K562 (cell line): ENCODE results near the gene C10orf71.

Experiments used
- GTF2F1 ChIP-seq: IDR thresholded peaks from 2 replicates; pipeline ENCODE4 v1.6.1; 2011; ENCODE audit warnings: low read depth, low read length, improper control_type of control experiment
- MBD2 ChIP-seq: sonication (generic); IDR thresholded peaks from 2 replicates; pipeline ENCODE4 v1.6.1; 2016; ENCODE audit warnings: low read depth, borderline replicate concordance
- PATZ1 ChIP-seq: fragments of 250-450 bp; sonication (Bioruptor Pico); IDR thresholded peaks from 2 replicates; pipeline ENCODE4 v1.5.0; 2020; ENCODE audit warnings: mild to moderate bottlenecking, borderline replicate concordance
- POLR2AphosphoS5 ChIP-seq: IDR thresholded peaks from 2 replicates; pipeline ENCODE4 v1.6.1; 2011; ENCODE audit warnings: mild to moderate bottlenecking, low read depth, low read length, moderate library complexity; ENCODE audit not compliant: control insufficient read depth, insufficient read depth
- POLR3G ChIP-seq: IDR thresholded peaks from 2 replicates; pipeline ENCODE4 v1.6.1; 2011; ENCODE audit not compliant: insufficient read length, insufficient replicate concordance; ENCODE audit errors: extremely low read depth
- RCOR1 ChIP-seq, 2 experiments: IDR thresholded peaks; 2 replicates each; pipeline ENCODE4 v1.6.1; 2012; ENCODE audit warnings: low read depth in 2 of 2, low read length in 2 of 2, borderline replicate concordance in 1 of 2, improper control_type of control experiment in 1 of 2
- TCF7L2 ChIP-seq: fragments of 150-350 bp; IDR thresholded peaks from 2 replicates; pipeline ENCODE4 v1.6.1; 2016; ENCODE audit warnings: low read depth, mild to moderate bottlenecking, low read length, moderate library complexity
- USF2 ChIP-seq: sonication (generic); formaldehyde crosslinking; IDR thresholded peaks from 2 replicates; pipeline ENCODE4 v1.5.0; 2020; ENCODE audit warnings: missing genetic modification reagents

GRCh38 chr10:49271346-49271745, 27.6 kb upstream of the C10orf71 start:
- TF ChIP-seq RCOR1 (IDR thresholded peaks at IDR 0.05; ENCODE audit: borderline replicate concordance in 1 of 2, low read depth in 2 of 2, low read length in 2 of 2) (no peak), USF2 (CRISPR knock-in tag) (no peak), POLR2AphosphoS5 (no peak), POLR3G (no peak), GTF2F1 (no peak), TCF7L2 (no peak), PATZ1 (CRISPR knock-in tag) (no peak), MBD2 (no peak)
